Measurements from ENCODE around the gene RHOA.

GRCh38 chr3:49414753-49415152 is 3.0 kb upstream of the RHOA start:
- TF ChIP-seq EZH2phosphoT487 (IDR thresholded peaks at IDR 0.05; ENCODE audit: insufficient read depth, low read depth) (no peak), EZH2 (IDR thresholded peaks at IDR 0.05; ENCODE audit: insufficient read depth, poor library complexity, severe bottlenecking) (no peak)
